Stimulated activated CD8-positive, alpha-beta memory T cell treated with anti-CD3 and anti-CD28 coated beads, Interleukin-15, amount 100 ng/mL, for 48 hours (primary cell): ENCODE data around the gene SKOR2.
"Not testable (repeated sequence)": the region's sequence is repeated elsewhere in the genome, so short reads cannot be mapped to it uniquely, and the experiment has no call there.

Source experiments
- DNase-seq, 2 donors: peaks; one replicate each; pipeline ENCODE4 v3.0.0-alpha.2; 2020; ENCODE audit warnings: low read depth in 2 of 2

Gene SKOR2

DNA sequence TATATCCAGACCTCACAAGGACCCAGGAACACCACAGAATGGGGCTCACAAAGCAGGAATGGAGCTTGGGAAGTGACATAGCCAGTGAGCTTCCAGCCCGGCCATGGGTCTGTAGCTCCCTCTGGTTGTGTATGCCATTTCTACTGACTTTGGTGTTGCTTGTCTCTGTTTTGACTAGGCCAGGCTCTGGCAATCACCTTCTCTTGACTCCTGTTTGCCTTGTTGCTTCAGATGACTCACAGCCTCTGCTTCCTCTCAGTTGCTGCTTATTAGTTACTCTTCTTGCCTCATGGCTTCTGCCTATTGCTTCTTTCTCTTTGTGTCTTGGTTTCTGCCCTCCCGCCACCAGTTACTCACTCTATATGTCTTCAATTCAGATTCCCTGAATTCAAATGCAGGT is 59.5 kb downstream of the SKOR2 start:
- no peak for DNase-seq

- DNase-seq: no peak
These were observed 63.7 kb downstream of the SKOR2 start for GRCh38 chr18:47187721-47188120.

- no peak for DNase-seq
These were observed 66.9 kb downstream of the SKOR2 start for GRCh38 chr18:47184419-47185050.

- DNase-seq: not testable (repeated sequence)
These were observed 69.3 kb downstream of the SKOR2 start for GRCh38 chr18:47182156-47182555.

GRCh38 chr18:47180765-47181164 is 70.7 kb downstream of the SKOR2 start:
- no peak for DNase-seq

GRCh38 chr18:47179520-47179919 is 71.9 kb downstream of the SKOR2 start:
- no peak for DNase-seq

GRCh38 chr18:47175898-47176575 is 75.4 kb downstream of the SKOR2 start, which contains the start of gene IER3IP1:
IER3IP1 (minus strand) TSS chr18:47176364; CDS start chr18:47176277, 87 bp downstream.
- DNase-seq: peak; percentile 79 to 80

DNA sequence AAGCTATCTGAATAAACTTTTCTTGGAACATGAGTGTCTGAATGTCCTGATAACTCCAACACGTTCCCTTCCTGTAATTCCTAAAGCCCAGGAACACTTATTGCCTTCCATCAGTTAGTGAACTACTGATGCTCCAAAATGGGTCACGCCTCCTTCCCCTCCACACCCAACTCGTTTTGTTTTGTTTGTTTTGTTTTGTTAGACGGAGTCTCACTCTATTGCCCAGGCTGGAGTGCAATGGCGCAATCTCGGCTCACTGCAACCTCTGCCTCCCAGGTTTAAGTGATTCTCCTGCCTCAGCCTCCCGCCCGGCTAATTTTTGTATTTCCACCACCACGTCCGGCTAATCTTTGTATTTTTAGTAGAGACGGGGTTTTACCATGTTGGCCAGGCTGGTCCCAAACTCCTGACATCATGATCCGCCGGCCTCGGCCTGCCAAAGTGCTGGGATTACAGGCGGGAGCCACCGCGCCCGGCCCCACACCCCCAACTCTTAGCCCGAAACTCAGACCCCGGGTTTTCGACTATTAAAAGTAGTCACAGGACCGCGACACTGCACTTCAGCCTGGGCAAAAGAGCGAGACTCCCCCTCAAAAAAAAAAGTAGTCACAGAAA is 76.1 kb downstream of the SKOR2 start:
- DNase-seq: no peak

- no peak for DNase-seq
These were observed 76.8 kb downstream of the SKOR2 start for GRCh38 chr18:47174545-47175116.

- no peak for DNase-seq
These were observed 79.0 kb downstream of the SKOR2 start for GRCh38 chr18:47172476-47172875.

DNA sequence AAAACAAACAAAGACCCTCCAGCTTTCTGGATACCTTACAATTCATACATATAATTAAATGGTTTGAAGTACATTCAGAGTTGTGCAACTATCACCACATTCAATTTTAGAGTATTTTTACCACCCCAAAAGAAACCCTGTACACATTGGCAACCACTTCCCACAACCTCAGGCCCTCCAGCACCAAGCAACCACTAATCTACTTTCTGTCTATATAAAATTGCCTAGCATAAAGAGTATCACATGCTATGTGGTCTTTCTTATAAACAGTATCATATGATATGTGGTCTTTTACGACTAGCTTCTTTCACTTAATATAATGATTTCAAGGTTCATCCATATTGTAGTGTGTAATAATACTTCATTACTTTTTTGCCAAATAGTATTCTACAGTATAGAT is 82.5 kb downstream of the SKOR2 start:
- DNase-seq: no peak

DNA sequence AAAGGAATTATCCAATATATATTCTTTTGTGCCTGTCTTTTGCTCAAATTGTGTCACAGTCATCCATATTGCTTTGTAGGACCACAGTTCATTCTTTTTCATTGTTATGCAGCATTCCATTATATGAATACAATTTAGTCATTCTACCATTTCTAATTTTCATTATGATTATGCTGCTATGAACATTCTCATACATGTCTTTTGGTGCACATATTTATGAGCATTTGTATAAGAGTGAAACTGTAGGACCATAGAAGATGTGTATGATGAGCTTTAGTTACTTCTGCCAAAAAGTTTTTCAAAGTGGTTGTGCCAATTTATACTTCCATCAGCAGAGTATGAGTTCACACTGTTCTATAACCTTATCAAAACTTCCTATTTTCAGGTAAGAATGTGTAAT is 83.0 kb downstream of the SKOR2 start:
- DNase-seq: no peak

GRCh38 chr18:47166294-47166693 is 85.2 kb downstream of the SKOR2 start:
- DNase-seq: no peak

GRCh38 chr18:47163241-47163640 is 88.2 kb downstream of the SKOR2 start:
- DNase-seq: no peak

GRCh38 chr18:47160256-47160655 is 91.2 kb downstream of the SKOR2 start:
- DNase-seq: no peak

- DNase-seq: not testable (repeated sequence)
These were observed 93.1 kb downstream of the SKOR2 start for GRCh38 chr18:47158404-47158803.
